Islet precursor cell (in vitro differentiated cells): Measurements from ENCODE around the gene TCF15.
A peak's percentile ranks its signal among the peaks of the same experiment; 100 is the strongest.
"Not testable (repeated sequence)": the region's sequence is repeated elsewhere in the genome, so short reads cannot be mapped to it uniquely, and the experiment has no call there.

Experiments used
- DNase-seq: peaks from one replicate; pipeline ENCODE4 v3.0.0-alpha.2; 2018

The TCF15 gene

GRCh38 chr20:609371-609964 lies 641 bp downstream of the TCF15 start:
- DNase-seq = no peak

GRCh38 chr20:608970-609369 lies 1.1 kb downstream of the TCF15 start:
- no peak for DNase-seq

GRCh38 chr20:607476-607875 lies 2.6 kb downstream of the TCF15 start:
- no peak for DNase-seq

DNA sequence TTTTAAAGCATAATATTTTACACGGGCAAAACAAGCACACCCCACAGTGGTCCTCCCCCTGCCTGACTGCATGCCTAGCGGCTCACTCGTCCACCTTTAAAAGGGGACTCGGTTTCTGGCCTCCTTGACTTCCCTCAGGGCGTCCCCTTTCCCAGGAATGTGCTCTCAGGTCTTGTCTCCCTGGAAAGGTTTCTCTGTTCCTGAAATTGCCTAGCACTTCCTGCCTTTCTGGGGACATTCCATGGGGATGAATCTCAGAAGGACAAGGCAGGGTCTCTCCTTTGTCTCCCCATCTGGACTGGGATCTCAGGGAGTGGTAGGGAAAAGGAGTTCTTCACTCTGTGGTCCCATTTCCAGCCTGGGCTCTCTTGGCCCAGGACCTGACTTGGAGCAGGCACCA lies 4.9 kb downstream of the TCF15 start:
- peak; percentile 95 for DNase-seq

- peak; percentile 48 for DNase-seq
Observed at GRCh38 chr20:603116-603640, 6.9 kb downstream of the TCF15 start.

- DNase-seq = peak; percentile 46
Observed at GRCh38 chr20:602111-602970, 7.8 kb downstream of the TCF15 start.

GRCh38 chr20:600736-601135 lies 9.4 kb downstream of the TCF15 start:
- DNase-seq = no peak

GRCh38 chr20:600141-600540 lies 10.0 kb downstream of the TCF15 start:
- no peak for DNase-seq

DNA sequence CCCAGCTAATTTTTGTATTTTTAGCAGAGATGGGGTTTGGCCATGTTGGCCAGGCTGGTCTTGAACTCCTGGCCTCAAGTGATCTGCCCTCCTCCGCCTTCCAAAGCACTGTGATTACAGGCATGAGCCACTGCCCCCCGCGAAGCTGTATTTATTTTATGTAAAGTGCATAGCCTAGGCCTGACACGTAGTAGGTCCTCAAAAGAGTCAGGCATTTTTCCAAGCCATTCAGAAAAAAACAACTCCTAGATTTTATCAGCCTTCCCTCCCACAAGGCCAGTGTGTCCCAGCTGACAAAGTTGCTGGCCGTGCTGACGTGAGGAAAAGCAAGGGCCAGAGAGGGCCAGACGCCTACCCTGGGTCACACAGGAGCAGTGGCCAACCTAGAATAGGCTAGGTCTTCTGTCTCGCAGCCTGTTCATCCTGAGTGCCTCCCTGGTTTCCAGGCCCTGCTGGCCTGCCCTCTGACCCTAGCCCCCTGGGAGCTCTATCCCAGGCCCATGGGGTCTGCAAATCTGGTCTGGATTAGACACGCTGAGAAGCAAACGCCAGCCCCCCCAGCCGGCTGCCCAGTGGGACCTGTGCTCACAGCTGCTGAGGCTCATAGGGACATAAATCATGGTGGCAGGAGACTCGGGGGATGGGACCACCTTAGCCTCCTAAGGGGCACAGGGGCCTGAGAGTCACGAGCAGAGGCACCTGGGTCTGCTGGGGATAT lies 11.8 kb downstream of the TCF15 start:
- DNase-seq = no peak

- no peak for DNase-seq
Observed at GRCh38 chr20:597560-597959, 12.5 kb downstream of the TCF15 start.

DNA sequence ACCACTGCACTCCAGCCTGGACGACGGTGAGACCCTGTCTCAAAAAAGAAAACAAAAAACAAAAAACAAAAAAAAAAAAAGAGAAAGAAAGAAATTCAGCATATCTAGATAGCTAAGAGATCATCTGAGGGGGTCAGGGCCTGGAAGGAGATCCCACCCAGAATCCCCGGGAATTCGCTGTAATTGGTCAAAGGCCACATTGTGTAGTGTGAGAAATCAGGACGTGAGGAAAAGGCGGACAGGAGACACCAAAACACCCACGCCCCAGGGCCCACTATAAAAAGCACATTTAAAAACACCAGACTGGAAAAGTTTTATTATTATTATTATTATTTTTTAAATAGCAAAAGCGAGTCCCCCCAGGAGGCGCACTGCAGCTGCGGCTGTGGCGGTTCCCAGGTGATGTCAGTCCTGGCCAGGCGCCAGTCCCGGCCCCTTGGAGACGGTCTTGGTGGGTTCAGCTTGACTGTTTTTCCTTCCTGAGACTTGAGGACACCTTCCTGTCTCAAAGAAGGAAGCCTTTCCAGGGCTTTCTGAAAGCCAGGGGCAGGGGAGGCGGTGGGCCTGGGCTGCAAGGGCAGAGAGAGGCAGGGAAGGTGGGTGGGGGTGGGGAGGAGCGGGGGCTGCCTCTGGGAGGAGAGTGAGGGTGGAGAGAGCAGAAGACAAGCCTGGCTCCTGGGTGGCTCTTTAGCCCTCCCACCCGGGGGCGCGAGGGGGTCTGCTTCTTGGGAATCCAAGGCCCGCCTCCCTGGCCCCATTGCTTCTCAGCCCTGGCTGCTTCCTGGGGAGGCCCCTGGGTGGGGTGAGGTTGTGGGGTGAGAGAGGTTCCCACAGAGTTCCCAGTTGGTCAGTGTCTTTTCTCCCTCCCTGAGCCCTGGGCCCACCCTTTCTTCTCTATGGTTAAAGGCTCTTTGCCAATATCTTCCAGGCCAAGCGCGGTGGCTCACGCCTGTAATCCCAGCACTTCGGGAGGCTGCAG lies 14.5 kb downstream of the TCF15 start:
- DNase-seq = peak; percentile 48

GRCh38 chr20:592506-592905 lies 17.6 kb downstream of the TCF15 start:
- DNase-seq = no peak

- DNase-seq = no peak
Observed at GRCh38 chr20:591941-592340, 18.2 kb downstream of the TCF15 start.

- peak; percentile 50 for DNase-seq
Observed at GRCh38 chr20:588932-589672, 21.0 kb downstream of the TCF15 start.

DNA sequence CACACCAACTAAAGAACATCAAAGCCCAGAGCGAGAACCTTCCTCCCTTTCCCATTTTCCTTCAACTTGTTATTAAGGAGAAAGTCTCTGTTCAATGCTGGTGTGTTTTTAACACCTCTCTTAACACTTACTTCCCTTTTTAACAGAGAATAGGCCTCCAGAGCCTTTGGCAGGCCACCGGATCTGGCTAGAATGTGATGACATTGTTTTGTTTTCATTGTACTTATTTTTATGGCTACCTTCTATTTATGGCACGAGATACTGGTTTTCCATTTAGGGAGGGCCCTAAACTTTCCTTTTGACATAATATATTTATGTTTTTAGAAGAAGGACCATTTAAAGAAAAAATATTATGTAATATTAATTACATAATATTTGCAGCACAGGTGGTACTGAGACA lies 21.6 kb downstream of the TCF15 start:
- no peak for DNase-seq

DNA sequence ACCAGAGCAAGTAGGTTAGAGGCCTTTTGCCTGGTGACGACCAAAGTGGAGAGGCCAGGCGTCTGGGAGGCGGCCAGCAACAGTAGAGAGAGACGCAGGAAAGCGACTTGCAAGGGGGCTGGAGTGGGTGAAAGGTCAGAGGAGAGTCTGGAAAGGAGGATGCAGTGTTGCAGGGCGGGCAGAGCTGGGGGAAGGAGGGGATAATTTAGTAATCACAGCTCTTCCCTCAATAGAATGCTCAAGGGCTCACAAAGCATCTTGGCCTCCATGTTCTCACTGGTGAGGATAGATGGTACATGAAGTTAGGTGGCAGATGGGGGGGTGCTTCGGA lies 25.2 kb downstream of the TCF15 start:
- no peak for DNase-seq

DNA sequence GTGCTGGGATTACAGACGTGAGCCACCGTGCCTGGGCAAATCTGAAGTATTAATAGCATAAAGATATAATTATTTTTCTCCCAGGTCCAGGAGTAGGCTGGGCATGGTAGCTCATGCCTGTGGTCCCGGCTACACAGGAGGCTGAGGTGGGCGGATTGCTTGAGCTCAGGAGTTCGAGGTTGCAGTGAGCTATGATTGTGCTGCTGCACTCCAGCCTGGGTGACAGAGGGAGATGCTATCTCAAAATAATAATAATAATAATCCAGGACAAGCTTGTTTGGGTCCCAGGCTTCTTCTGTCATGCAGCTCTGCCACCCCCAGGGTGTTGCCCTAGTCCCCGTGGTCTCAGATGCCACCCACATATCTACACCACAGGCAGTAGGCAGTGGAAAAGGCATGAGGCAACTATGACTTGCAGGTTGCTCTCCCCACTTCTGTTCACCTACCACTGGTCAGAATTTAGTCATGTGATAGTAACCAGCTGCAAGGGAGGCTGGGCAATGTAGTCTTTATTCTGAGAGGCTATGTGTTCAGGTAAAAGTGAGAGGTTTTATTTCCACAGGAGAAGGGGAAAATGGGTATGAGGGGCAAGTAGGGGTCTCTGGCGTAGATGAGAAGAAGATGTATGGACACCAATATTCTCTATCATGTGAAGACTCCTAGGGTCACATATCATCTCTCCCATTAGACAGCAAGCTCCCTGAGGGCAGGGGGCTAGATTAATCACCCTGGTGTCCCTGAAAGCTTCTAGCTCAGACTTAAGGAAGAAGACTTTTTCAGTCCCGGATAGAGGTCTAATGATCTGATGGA lies 25.7 kb downstream of the TCF15 start:
- DNase-seq = no peak

DNA sequence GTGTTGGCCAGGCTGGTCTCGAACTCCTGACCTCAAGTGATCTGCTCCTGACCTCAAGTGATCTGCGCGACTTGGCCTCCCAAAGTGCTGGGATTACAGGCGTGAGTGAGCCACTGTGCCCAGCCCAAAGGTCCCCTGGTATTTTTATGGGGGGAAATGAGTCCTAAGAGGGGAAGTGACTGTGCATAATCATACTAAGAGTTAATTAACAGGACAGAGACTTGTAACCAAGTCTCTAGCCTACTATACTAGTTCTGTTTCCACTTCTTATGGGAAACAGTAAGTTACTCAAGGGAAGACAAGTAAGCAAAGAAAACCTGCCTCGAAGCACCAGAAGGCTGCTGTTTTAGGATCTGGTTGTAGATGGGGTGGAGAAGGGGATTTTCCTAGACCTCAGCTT lies 27.9 kb downstream of the TCF15 start:
- no peak for DNase-seq

DNA sequence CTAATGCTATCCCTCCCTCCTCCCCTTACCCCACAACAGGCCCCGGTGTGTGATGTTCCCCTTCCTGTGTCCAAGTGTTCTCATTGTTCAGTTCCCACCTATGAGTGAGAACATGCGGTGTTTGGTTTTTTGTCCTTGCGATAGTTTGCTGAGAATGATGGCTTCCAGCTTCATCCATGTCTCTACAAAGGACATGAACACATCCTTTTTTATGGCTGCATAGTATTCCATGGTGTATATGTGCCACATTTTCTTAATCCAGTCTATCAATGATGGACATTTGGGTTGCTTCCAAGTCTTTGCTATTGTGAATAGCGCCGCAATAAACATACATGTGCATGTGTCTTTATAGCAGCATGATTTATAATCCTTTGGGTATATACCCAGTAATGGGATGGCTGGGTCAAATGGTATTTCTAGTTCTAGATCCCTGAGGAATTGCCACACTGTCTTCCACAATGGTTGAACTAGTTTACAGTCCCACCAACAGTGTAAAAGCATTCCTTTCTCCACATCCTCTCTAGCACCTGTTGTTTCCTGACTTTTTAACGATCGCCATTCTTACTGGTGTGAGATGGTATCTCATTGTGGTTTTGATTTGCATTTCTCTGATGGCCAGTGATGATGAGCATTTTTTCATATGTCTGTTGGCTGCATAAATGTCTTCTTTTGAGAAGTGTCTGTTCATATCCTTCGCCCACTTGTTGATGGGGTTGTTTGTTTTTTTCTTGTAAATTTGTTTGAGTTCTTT lies 31.0 kb downstream of the TCF15 start:
- DNase-seq = not testable (repeated sequence)

DNA sequence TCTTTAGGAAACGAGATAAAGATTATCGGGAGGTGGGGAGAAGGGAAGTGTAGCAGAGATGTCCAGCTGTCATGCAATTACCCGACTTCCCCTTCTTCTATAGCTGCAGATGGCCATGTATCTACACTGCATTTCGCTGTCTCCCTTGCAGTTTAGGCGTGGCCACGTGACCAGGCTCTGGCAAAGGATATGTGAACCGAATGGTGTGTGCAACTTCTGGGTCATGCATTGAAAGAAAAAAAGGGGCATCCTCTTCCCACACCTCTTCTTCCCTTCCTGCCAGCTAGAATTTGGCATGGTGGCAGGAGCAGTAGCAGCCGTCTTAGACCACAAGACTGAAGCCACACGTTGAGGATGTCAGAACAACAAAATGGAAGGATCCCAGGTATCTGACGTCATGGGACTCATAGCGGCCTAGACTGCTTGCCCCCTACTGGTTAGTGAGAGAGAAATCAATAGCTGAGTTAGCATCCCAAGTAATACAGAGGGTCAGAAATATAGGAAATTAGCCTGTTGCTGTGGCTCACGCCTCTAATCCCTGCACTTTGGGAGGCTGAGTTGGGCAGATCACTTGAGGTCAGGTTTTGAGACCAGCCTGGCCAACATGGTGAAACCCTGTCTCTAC lies 32.8 kb downstream of the TCF15 start:
- no peak for DNase-seq
